Embryonic facial prominence (tissue), 1 donor: ENCODE data around the gene NCK2.
"Not testable (repeated sequence)": the region's sequence is repeated elsewhere in the genome, so short reads cannot be mapped to it uniquely, and the experiment has no call there.

Source experiments
- DNase-seq: peaks from one replicate; pipeline ENCODE4 v3.0.0-alpha.2; 2016; ENCODE audit errors: extremely low spot score

Gene NCK2

GRCh38 chr2:105754994-105755393, 10.3 kb downstream of the NCK2 start:
- DNase-seq = no peak

DNA sequence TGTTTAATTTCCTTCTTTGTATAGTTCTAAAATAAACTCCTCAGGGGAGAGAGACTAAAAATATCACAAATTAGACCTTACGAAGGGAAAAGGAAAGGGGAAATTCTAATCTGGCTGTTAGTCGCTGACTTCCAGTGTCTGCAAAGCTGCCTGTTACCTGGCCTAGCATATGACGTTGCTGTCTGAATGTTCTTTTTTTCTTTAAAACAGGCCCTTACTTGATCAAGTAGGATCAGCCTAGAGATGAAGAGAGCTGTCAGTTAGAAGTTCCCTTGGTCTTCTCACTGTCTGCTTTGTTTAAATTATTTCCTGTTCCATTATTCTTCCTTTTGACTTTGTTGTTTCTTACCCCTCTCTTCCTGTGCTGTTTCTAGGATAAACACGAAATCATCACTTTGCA, 11.2 kb downstream of the NCK2 start:
- no peak for DNase-seq

- no peak for DNase-seq
Observed at GRCh38 chr2:105756435-105756834, 11.7 kb downstream of the NCK2 start.

- DNase-seq = not testable (repeated sequence)
Observed at GRCh38 chr2:105756865-105757264, 12.2 kb downstream of the NCK2 start.

- no peak for DNase-seq
Observed at GRCh38 chr2:105757433-105757832, 12.7 kb downstream of the NCK2 start.

DNA sequence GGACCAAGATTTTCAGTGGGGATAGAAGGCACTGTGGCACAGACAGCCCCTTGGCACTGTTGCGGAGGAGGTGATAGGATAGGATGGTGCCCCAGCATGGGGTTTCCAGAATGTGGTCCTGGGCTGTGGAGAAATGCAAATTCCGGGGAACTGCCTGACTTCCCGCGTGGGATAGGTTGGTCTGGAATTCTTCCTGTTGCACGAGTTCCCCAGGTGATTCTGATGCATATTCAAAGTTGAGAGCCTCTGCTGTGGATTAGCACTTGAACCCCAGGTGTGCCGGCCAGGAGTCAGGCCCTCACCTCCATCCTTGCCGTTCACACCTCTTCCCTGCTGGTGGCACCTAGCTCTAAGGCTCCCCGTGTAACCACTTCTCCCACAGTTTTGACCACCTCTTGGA, 15.5 kb downstream of the NCK2 start:
- DNase-seq = no peak

- DNase-seq = no peak
Observed at GRCh38 chr2:105760639-105761337, 16.1 kb downstream of the NCK2 start.

DNA sequence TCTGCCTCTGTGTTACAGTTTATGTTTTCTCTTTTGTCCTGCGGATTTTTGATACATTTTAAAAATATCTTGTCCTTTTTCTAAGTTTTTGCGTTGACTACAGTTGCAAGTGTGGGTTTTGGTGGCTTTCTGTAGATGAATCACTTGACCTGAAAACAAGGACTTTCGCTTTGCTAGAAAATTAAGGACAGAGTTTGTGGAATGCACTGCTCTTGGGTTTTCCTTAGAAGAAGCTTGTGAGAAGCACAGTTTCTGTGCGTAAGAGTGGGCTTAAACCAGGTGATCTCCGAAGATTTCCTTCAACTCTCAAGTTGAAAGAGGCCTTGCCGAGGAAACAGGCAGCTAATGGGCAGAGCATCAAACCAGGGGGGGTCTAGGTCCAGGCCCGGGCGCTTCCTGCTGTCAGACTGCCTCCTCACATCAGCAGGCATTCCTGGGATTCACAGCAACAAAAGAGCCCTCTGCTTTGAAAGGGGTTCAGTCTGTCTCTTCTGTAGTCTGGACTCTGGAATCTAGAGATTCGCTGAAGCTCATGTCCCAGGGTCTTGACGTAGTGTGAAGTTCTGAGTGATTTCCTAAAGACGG, 17.3 kb downstream of the NCK2 start:
- no peak for DNase-seq

GRCh38 chr2:105763076-105763475, 18.4 kb downstream of the NCK2 start:
- DNase-seq = no peak

DNA sequence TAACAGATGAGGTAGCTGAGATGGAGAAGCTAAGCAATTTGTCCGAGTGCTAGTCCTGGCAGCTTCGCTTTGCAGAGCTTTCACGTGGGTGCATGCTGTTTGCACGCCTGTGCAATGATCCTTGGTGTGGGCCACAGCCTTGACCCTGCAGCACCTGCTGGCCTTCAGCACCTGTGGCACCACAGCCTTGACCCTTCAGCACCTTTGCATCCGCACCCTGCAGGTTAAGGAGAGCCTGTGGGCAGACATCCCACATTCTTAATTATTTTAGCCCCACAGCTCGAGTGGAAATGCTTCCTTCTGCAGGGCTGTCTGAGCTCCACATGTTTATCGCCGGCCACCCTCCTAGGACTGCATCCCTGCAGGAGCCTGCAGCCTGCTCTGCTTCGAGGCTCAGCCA, 19.3 kb downstream of the NCK2 start:
- no peak for DNase-seq

DNA sequence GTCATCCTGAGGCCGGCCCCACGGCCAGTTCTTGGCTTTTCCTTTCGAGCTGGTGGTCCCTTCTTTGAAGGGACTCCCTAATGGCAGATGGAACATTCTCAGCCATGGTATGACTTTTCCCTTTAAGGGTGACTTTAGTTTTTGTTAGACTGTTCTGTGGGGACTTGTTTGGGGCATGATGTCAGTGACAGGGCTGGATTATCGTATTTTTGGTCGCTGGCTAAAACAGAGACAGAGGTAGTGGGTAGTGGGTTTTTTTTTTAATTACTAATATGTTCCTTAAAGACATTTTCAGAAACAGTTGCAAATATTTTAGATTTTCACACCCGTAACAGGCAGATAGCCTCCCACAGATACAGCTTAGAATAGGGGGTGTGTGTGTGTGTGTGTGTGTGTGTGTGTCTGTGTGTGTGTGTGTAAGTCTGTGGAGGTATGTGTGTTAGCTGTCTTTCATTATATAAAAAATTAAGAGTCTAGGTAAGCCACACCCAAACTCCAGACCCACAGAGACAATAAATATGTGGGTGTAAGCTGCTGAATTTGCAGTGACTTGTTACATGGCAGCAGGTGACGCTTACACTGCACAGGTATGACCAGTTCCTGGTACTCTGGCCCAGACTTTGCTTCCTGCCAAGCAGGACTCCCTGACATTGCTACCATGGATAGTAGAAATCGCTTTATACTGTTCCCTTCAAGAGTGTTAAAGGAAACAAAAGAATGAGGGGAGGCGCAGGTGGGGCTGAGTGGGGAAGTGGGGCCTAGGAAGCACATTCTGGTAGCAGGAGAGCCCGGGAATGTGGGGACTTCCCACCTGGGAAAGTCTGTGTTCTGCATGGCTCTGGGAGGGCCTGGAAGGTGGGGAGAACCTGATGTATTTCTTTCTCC, 20.9 kb downstream of the NCK2 start:
- no peak for DNase-seq

DNA sequence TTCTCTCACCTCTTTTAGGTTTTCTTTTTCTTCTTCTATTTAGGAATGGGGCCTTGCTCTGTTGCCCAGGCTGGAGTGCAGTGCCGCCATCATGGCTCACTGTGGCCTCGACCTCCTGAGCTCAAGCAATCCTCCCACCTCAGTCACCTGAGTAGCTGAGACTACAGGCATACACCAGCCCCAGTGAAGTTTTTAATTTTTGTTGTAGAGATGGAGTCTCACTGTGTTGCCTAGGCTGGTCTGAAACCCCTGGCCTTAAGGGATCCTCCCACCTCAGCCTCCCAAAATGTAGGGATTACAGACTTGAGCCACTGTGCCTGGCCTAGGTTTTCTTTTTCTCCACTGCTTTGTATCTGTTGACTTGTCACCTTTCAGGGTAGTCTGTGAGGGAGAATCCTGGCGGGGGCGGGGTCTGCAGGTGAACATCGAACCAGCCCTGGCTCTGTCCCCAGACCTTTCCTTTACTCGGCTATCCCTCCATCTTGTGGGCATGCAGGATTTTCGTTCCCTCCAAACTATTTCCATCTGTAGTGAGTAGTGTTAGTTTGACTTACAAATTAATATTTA, 21.7 kb downstream of the NCK2 start:
- DNase-seq = no peak

- DNase-seq = no peak
Observed at GRCh38 chr2:105768176-105768575, 23.5 kb downstream of the NCK2 start.

DNA sequence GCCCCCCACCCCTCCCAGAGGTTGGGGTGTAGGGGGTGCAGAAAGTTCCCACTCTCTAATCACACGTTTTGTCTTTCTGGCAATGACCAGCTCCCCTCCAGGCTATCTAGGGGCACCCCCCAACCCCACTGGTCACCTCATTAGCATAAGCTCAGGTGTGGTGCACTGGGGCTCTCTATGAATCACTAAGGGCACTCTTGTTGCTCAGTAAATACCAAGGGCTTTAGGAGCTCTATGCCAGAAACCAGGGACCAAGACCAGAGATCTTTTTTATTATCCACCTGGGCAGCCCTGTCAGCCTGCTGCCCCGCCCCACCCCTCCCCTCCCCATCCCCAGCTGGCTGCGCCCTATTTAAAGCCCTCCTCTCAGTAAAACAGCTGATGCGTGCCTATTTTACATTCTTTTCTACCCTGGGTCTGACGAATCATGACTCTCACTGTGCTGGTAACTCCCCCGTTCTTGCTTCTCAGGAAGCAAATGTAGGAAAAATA, 24.3 kb downstream of the NCK2 start:
- no peak for DNase-seq

DNA sequence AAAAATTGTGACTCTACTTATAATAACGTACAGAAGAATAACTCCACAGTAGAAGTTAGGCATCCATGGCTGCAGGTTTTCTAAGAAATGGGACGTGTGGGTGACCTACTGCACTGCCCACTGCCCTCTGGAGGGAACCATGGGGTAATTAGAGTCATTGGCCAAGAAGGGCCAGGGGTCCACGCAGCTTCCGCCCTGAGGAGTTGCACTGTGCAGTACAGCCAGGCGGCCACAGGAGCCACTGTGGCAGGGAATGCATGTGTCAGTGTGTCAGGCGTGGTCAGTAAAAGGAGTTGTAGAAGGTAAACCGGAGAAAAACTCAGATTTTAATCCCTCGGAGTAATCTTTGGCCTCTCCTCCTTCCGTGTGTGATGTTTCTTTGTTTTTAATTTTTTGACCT, 24.8 kb downstream of the NCK2 start:
- no peak for DNase-seq

- no peak for DNase-seq
Observed at GRCh38 chr2:105770149-105770548, 25.4 kb downstream of the NCK2 start.

GRCh38 chr2:105771291-105771690, 26.6 kb downstream of the NCK2 start:
- not testable (repeated sequence) for DNase-seq

GRCh38 chr2:105771836-105772235, 27.1 kb downstream of the NCK2 start:
- no peak for DNase-seq

DNA sequence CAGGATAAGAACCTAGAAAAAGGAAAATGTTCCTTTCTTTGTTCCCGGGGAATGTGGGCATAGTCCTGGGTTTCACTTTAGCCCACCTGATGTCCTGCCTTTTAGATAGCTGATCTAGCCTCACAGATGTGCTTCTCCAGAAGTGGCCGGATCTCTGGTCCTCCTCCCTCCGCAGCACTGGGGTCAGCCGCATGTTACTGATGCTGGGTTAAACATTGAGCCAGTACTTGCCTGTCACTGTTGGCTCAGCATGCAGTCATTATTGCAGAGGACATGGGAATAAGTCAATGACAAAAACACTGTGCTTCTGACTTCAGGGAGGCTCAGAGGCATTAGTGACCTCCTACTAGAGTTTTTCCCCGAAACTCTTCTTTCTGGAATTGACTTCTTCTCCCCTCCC, 27.6 kb downstream of the NCK2 start:
- no peak for DNase-seq

GRCh38 chr2:105773568-105773967, 28.9 kb downstream of the NCK2 start:
- no peak for DNase-seq

DNA sequence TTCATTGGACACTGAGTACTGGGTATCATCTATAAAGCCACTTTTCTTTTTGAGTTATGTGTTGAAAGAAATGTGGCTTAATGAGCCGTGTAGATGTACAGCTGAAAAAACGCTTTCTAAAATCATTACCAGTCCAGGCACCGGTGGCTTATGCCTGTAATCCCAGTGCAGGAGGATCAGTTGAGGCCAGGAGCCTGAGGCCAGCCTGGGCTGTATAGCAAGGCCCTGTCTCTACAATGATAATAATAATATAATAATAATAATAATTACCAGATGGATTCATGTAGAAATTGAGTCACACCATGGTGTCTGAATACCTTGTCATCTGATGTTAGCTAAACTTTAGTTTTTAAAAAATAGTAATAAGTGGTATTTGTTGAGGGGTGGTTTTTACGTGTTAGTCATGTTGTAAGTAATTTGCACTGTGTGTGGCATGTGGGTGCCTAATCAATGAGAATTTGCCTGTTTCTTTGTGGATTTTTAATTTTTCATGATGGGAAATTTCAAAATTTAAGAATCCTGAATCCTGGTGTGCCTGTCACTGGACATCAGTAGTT, 30.1 kb downstream of the NCK2 start:
- no peak for DNase-seq
